ENCODE results near the gene DLEC1. TPM values are rescaled to one million over a fixed set of nuclear protein-coding genes. Genes with fewer than 3 reads are reported as not detected.
"Not testable (repeated sequence)": the region's sequence is repeated elsewhere in the genome, so short reads cannot be mapped to it uniquely, and the experiment has no call there.

The DLEC1 gene
- total RNA-seq, 1 donor from 2014 or later: 0.54 TPM

DNA sequence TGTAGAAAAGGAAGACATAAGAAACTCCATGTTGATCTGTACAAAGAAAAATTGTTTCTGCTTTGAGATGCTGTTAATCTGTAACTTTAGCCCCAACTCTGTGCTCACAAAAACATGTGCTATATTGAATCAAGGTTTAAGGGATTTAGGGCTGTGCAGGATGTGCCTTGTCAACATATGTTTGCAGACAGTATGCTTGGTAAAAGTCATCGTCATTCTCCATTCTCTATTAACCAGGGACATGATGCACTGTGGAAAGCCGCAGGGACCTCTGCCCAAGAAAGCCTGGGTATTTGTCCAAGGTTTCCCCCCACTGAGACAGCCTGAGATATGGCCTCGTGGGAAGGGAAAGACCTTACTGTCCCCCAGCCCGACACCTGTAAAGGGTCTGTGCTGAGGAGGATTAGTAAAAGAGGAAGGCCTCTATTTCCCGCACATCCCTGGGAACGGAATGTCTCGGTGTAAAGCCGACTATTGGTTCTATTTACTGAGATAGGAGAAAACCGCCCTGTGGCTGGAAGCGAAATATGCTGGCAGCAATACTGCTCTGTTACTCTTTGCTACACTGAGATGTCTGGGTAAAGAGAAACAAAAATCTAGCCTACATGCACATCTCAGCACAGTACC is 95.6 kb downstream of the DLEC1 start:
- intact Hi-C loops (cut with micrococcal nuclease): loop anchor here (5.0 kb wide), 1 partner anchor 363 kb away; the partner anchor contains the start of gene EXOG
- H3K27me3 Mint-ChIP-seq, H3K27ac Mint-ChIP-seq, DNase-seq, H3K9me3 Mint-ChIP-seq: not testable (repeated sequence)
- H3K4me1 Mint-ChIP-seq: peaks cover 49% of the 10 kb centered on the region
- peaks cover 44% of the 10 kb centered on the region for H3K36me3 Mint-ChIP-seq (ENCODE audit: low read depth)
- peak overlapping the region; percentile 90 for H3K4me3 Mint-ChIP-seq

DNA sequence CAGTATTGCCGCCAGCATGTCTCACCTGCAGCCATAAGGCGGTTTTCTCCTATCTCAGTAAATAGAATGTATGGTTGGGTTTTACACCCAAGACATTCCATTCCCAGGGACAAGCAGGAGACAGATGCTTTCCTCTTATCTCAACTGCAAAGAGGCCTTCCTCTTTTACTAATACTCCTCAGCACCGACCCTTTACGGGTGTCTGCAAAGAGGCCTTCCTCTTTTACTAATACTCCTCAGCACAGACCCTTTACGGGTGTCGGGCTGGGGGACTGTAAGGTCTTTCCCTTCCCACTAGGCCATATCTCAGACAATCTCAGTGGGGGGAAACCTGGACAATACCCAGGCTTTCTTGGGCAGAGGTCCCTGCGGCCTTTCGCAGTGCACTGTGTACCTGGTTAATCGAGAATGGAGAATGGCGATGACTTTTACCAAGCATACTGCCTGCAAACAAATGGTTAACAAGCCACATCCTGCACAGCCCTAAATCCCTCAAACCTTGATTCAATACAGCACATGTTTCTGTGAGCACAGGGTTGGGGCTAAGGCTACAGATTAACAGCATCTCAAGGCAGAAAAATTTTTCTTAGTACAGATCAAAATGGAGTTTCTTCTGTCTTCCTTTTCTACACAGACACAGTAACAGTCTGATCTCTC is 96.7 kb downstream of the DLEC1 start:
- H3K36me3 Mint-ChIP-seq (ENCODE audit: low read depth): peaks cover 42% of the 10 kb centered on the region
- peak overlapping the region; percentile 90 for H3K4me3 Mint-ChIP-seq
- H3K4me1 Mint-ChIP-seq: peaks cover 60% of the 10 kb centered on the region

DNA sequence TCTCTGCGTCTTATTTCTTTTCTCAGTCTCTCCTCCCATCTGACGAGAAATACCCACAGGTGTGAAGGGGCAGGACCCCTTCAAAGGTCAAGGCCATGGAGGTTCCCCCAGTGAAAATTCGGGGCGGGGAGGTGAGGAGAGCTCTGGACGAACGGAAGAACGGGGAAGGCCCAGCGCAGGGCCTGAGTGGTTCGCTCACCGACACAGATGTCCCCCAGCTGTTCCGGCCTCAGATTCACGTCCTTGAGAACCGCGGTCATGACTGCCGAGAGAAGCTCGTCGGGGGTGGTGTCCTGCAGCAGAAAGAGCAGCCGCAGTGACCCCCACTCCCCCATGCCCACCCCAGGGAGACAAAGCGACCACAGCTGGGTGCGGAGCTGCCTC is 97.4 kb downstream of the DLEC1 start:
- intact Hi-C loops (cut with micrococcal nuclease): loop anchor here (2.0 to 5.0 kb wide), 5 partner anchors 14 to 1144 kb away; partner anchors contain the start of genes ACVR2B, EPM2AIP1, EXOG and MLH1
- Mint-ChIP-seq H3K36me3 (ENCODE audit: low read depth) (peaks cover 42% of the 10 kb centered on the region), H3K4me3 (peak overlapping the region; percentile 90), H3K27me3 (no peaks in the 10 kb centered on the region), H3K27ac (peak overlapping the region; percentile 88), H3K9me3 (no peaks in the 10 kb centered on the region), H3K4me1 (peaks cover 64% of the 10 kb centered on the region)
- DNase-seq: peak; percentile 75

More for the DNA sequence above, 96.7 kb downstream of the DLEC1 start:
- not testable (repeated sequence) for H3K27me3 Mint-ChIP-seq, H3K9me3 Mint-ChIP-seq
- peak overlapping the region; percentile 88 for H3K27ac Mint-ChIP-seq
- DNase-seq: peak; percentile 83
- intact Hi-C loops (cut with micrococcal nuclease): loop anchor here (2.0 to 5.0 kb wide), 5 partner anchors 15 to 1143 kb away; partner anchors contain the start of genes ACVR2B, EPM2AIP1, EXOG and MLH1

- H3K27ac Mint-ChIP-seq: peak within 1 kb of the TSS; percentile 99
- H3K4me3 Mint-ChIP-seq: peak within 1 kb of the TSS; percentile 90
- no peaks in the 10 kb centered on the region for H3K9me3 Mint-ChIP-seq
- H3K4me1 Mint-ChIP-seq: peaks cover 64% of the 10 kb centered on the region
- no peaks in the 10 kb centered on the region for H3K27me3 Mint-ChIP-seq
- peaks cover 42% of the 10 kb centered on the region for H3K36me3 Mint-ChIP-seq (ENCODE audit: low read depth)
- peak; percentile 99 for DNase-seq
- intact Hi-C loops (cut with micrococcal nuclease): loop anchor here (1.0 to 5.0 kb wide), 8 partner anchors 14 to 1144 kb away; partner anchors contain the start of genes ACVR2B, EPM2AIP1, EXOG and MLH1
Observed at GRCh38 chr3:38136777-38137614, 98.0 kb downstream of the DLEC1 start, which contains the start of gene ACAA1. Gene ACAA1 (minus strand): TSS chr3:38137127. CDS start chr3:38137035, 92 bp downstream.

- peaks cover 62% of the 10 kb centered on the region for H3K4me1 Mint-ChIP-seq
- H3K27ac Mint-ChIP-seq: peak overlapping the region; percentile 99
- peaks cover 42% of the 10 kb centered on the region for H3K36me3 Mint-ChIP-seq (ENCODE audit: low read depth)
- H3K9me3 Mint-ChIP-seq: no peaks in the 10 kb centered on the region
- intact Hi-C loops (cut with micrococcal nuclease): loop anchor here (1.0 to 5.0 kb wide), 8 partner anchors 13 to 1145 kb away; partner anchors contain the start of genes ACVR2B, EPM2AIP1, EXOG and MLH1
- DNase-seq: peak; percentile 77
- peak overlapping the region; percentile 90 for H3K4me3 Mint-ChIP-seq
- H3K27me3 Mint-ChIP-seq: no peaks in the 10 kb centered on the region
Observed at GRCh38 chr3:38137615-38138348, 98.8 kb downstream of the DLEC1 start.

DNA sequence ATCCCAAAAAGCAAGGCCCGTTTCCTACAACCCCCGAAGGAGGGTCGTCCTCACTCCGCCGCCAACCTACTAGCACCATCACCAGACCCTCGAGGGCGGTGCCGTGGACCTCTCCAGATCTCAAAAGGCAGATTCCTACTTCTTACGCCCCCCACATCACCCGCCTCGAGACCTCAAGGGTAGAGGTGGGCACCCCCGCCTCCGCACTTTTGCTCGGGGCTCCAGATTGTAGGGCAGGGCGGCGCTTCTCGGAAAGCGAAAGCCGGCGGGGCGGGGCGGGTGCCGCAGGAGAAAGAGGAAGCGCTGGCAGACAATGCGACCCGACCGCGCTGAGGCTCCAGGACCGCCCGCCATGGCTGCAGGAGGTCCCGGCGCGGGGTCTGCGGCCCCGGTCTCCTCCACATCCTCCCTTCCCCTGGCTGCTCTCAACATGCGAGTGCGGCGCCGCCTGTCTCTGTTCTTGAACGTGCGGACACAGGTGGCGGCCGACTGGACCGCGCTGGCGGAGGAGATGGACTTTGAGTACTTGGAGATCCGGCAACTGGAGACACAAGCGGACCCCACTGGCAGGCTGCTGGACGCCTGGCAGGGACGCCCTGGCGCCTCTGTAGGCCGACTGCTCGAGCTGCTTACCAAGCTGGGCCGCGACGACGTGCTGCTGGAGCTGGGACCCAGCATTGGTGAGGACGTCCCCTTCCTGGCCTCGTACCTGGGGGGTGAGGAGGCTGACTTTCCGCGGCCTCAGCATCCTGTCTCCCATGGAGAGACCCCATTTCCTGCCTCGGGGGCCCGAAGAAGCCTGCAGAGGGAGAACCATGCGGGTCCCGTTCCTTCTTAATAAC is 99.6 kb downstream of the DLEC1 start, which contains the start of gene MYD88:
Gene MYD88 (plus strand): TSS at position 313 of the 842 bp plus-strand sequence. CDS start 40 bp downstream, at position 353.
- peak within 1 kb of the TSS; percentile 99 for H3K27ac Mint-ChIP-seq
- no peaks in the 10 kb centered on the region for H3K9me3 Mint-ChIP-seq
- peak within 1 kb of the TSS; percentile 90 for H3K4me3 Mint-ChIP-seq
- intact Hi-C loops (cut with micrococcal nuclease): loop anchor here (5.0 kb wide), 1 partner anchor 359 kb away; the partner anchor contains the start of gene EXOG
- DNase-seq: peak; percentile 96
- no peaks in the 10 kb centered on the region for H3K27me3 Mint-ChIP-seq
- H3K4me1 Mint-ChIP-seq: peaks cover 58% of the 10 kb centered on the region
- peaks cover 37% of the 10 kb centered on the region for H3K36me3 Mint-ChIP-seq (ENCODE audit: low read depth)

GRCh38 chr3:38139191-38139590 is 100.2 kb downstream of the DLEC1 start:
- intact Hi-C loops (cut with micrococcal nuclease): loop anchor here (5.0 kb wide), 1 partner anchor 358 kb away; the partner anchor contains the start of gene EXOG
- Mint-ChIP-seq H3K9me3 (no peaks in the 10 kb centered on the region), H3K36me3 (ENCODE audit: low read depth) (peaks cover 36% of the 10 kb centered on the region), H3K27me3 (no peaks in the 10 kb centered on the region), H3K4me3 (peak overlapping the region; percentile 90), H3K4me1 (peaks cover 56% of the 10 kb centered on the region), H3K27ac (peak overlapping the region; percentile 99)
- no peak for DNase-seq

DNA sequence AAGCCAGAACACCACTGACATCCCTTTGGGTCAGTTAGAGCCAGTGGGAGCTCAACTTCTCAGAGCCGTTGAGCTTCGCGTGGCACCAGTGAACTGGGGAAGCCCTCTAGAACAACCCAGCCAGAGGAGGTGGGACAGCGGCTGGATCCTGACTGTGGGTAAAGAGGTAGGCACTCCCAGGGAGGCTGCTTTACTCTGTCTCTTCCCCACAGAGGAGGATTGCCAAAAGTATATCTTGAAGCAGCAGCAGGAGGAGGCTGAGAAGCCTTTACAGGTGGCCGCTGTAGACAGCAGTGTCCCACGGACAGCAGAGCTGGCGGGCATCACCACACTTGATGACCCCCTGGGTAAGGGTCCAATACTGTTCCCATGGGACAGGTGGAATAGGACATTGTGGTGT is 100.6 kb downstream of the DLEC1 start:
- H3K9me3 Mint-ChIP-seq: no peaks in the 10 kb centered on the region
- peak overlapping the region; percentile 90 for H3K4me3 Mint-ChIP-seq
- H3K27me3 Mint-ChIP-seq: no peaks in the 10 kb centered on the region
- peaks cover 32% of the 10 kb centered on the region for H3K36me3 Mint-ChIP-seq (ENCODE audit: low read depth)
- H3K27ac Mint-ChIP-seq: peak overlapping the region; percentile 99
- peaks cover 53% of the 10 kb centered on the region for H3K4me1 Mint-ChIP-seq
- DNase-seq: no peak
- intact Hi-C loops (cut with micrococcal nuclease): loop anchor here (5.0 kb wide), 1 partner anchor 358 kb away; the partner anchor contains the start of gene EXOG

DNA sequence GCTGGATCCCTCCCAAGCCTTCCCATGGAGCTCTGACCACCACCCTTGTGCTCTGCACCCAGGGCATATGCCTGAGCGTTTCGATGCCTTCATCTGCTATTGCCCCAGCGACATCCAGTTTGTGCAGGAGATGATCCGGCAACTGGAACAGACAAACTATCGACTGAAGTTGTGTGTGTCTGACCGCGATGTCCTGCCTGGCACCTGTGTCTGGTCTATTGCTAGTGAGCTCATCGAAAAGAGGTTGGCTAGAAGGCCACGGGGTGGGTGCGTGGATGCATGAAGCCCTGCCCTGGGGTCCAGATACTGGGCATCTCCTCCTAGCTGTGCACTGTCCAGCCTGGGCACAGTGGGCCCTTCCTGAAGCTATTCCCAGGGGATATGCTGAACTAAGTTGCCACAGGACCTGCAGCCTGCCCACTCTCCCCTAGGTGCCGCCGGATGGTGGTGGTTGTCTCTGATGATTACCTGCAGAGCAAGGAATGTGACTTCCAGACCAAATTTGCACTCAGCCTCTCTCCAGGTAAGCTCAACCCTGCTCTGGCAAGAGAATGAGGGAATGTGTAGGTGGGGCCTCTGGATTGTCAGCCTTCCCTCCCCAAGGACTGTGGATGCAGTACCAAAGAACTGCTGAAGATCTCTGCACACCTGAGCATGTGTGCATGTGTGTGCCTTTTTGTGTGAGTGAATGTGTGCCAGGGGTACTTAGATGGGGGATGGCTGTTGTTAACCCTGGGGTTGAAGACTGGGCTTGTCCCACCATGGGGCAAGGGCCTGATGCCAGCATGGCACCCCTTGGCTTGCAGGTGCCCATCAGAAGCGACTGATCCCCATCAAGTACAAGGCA is 101.5 kb downstream of the DLEC1 start:
- no peaks in the 10 kb centered on the region for H3K9me3 Mint-ChIP-seq
- H3K27ac Mint-ChIP-seq: no peak overlapping the region
- peak overlapping the region; percentile 90 for H3K4me3 Mint-ChIP-seq
- peaks cover 46% of the 10 kb centered on the region for H3K4me1 Mint-ChIP-seq
- H3K27me3 Mint-ChIP-seq: no peaks in the 10 kb centered on the region
- DNase-seq: no peak
- intact Hi-C loops (cut with micrococcal nuclease): no loop called here
- H3K36me3 Mint-ChIP-seq (ENCODE audit: low read depth): peaks cover 27% of the 10 kb centered on the region

- peaks cover 4% of the 10 kb centered on the region for H3K9me3 Mint-ChIP-seq
- H3K36me3 Mint-ChIP-seq (ENCODE audit: low read depth): peaks cover 25% of the 10 kb centered on the region
- no peak for DNase-seq
- H3K27ac Mint-ChIP-seq: no peak overlapping the region
- intact Hi-C loops (cut with micrococcal nuclease): no loop called here
- peaks cover 4% of the 10 kb centered on the region for H3K27me3 Mint-ChIP-seq
- peak overlapping the region; percentile 48 for H3K4me3 Mint-ChIP-seq
- H3K4me1 Mint-ChIP-seq: peaks cover 38% of the 10 kb centered on the region
Observed at GRCh38 chr3:38141173-38141951, 102.4 kb downstream of the DLEC1 start.

- DNase-seq: no peak
- Mint-ChIP-seq H3K4me1 (peaks cover 38% of the 10 kb centered on the region), H3K36me3 (ENCODE audit: low read depth) (peaks cover 24% of the 10 kb centered on the region), H3K27ac (peak overlapping the region; percentile 16), H3K27me3 (peaks cover 4% of the 10 kb centered on the region), H3K4me3 (no peak overlapping the region), H3K9me3 (peaks cover 9% of the 10 kb centered on the region)
- intact Hi-C loops (cut with micrococcal nuclease): no loop called here
Observed at GRCh38 chr3:38141952-38142273, 102.9 kb downstream of the DLEC1 start.
